KMS-11 (cell line): ENCODE results near the gene PDE4DIP.
"Not testable (repeated sequence)": the region's sequence is repeated elsewhere in the genome, so short reads cannot be mapped to it uniquely, and the experiment has no call there.

ENCODE experiments used
- H2AFZ ChIP-seq: fragments of 200-600 bp; sonication (generic); 2 replicates; pipeline ENCODE4 v1.6.1; 2016; ENCODE audit warnings: antibody characterized with exemption, mixed run types, low read depth
- H3K27ac ChIP-seq: fragments of 200-600 bp; sonication (generic); 2 replicates; pipeline ENCODE4 v1.6.1; 2016; ENCODE audit warnings: mild to moderate bottlenecking, mixed run types
- H3K27me3 ChIP-seq: fragments of 200-600 bp; sonication (generic); 2 replicates; pipeline ENCODE4 v1.6.1; 2017; ENCODE audit warnings: mild to moderate bottlenecking, low read depth, mixed run types, moderate library complexity; ENCODE audit not compliant: insufficient read depth
- H3K36me3 ChIP-seq: fragments of 200-600 bp; sonication (generic); 2 replicates; pipeline ENCODE4 v1.6.1; 2017; ENCODE audit warnings: mild to moderate bottlenecking, mixed run types; ENCODE audit not compliant: insufficient read depth
- H3K4me1 ChIP-seq: fragments of 200-600 bp; sonication (generic); 2 replicates; pipeline ENCODE4 v1.6.1; 2016; ENCODE audit warnings: mild to moderate bottlenecking, low read depth, mixed run types; ENCODE audit not compliant: poor library complexity, severe bottlenecking
- H3K4me2 ChIP-seq: fragments of 200-600 bp; sonication (generic); 2 replicates; pipeline ENCODE4 v1.7.0; 2016; ENCODE audit warnings: mild to moderate bottlenecking, mixed run types
- H3K4me3 ChIP-seq: fragments of 200-600 bp; sonication (generic); IDR thresholded peaks from 2 replicates; pipeline ENCODE4 v1.6.1; 2017; ENCODE audit warnings: low read depth, low read length, mixed read lengths; ENCODE audit not compliant: insufficient read depth
- H3K79me2 ChIP-seq: fragments of 200-600 bp; sonication (generic); 2 replicates; pipeline ENCODE4 v1.6.1; 2016; ENCODE audit warnings: low read depth, mixed run types; ENCODE audit not compliant: insufficient read depth
- H3K9ac ChIP-seq: fragments of 200-600 bp; sonication (generic); 2 replicates; pipeline ENCODE4 v1.6.1; 2016; ENCODE audit warnings: mild to moderate bottlenecking, mixed run types
- H4K20me1 ChIP-seq: fragments of 200-600 bp; sonication (generic); 2 replicates; pipeline ENCODE4 v1.6.1; 2016; ENCODE audit warnings: mild to moderate bottlenecking, mixed run types; ENCODE audit not compliant: insufficient read depth

PDE4DIP gene

DNA sequence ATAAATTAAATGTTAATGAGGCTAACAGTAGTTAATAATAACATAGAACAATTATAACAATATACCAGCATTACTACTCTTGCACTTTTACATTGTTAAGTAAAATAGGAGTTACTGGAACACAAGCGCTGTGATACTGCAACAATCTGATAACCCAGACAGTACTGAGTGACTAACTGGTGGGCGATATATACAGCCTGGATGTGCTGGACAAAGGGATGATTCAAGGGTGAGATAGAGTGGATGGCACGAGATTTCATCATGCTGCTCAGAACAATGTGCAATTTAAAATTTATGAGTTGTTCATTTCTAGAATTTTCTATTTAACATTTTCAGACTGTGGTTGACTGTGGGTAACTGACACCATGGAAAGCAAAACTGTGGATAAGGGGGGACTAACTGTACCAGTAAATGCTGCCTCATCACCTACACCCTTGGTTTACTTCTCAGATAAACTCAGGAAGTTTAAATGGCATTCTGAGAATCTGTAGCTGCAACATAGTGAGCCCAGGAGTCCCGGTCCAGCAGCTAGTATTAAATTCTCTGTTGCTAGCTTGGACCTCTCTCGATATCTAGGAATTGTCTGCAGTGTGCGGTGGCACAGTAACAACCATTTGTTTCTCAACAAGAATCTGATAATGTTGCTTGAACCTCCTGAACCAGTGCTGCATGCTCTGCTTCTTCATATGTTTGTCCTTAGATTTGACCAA, 24.9 kb downstream of the PDE4DIP start:
- not testable (repeated sequence) for H3K4me2 ChIP-seq, H3K36me3 ChIP-seq, H2AFZ ChIP-seq, H3K9ac ChIP-seq, H3K4me1 ChIP-seq, H3K27me3 ChIP-seq, H3K4me3 ChIP-seq, H4K20me1 ChIP-seq, H3K79me2 ChIP-seq, H3K27ac ChIP-seq

DNA sequence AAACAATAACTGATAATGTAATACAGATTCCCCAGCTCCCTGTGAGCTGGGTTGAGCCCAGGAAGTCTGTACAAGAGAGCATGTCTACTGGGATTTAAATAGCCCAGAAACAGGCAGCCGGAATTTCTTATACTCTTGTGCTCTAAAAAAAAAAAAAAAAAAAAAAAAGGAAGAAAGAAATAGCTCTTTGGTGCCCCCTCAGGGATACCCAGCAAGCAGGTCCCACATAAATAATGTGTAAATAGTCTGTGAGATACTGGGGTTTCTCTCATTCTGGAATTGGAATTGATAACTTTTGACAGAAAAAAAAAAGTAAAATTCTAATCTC, 25.4 kb downstream of the PDE4DIP start:
- H3K27me3 ChIP-seq, H2AFZ ChIP-seq, H3K9ac ChIP-seq, H3K27ac ChIP-seq, H3K4me1 ChIP-seq, H3K36me3 ChIP-seq, H3K79me2 ChIP-seq, H3K4me2 ChIP-seq, H4K20me1 ChIP-seq, H3K4me3 ChIP-seq: not testable (repeated sequence)

DNA sequence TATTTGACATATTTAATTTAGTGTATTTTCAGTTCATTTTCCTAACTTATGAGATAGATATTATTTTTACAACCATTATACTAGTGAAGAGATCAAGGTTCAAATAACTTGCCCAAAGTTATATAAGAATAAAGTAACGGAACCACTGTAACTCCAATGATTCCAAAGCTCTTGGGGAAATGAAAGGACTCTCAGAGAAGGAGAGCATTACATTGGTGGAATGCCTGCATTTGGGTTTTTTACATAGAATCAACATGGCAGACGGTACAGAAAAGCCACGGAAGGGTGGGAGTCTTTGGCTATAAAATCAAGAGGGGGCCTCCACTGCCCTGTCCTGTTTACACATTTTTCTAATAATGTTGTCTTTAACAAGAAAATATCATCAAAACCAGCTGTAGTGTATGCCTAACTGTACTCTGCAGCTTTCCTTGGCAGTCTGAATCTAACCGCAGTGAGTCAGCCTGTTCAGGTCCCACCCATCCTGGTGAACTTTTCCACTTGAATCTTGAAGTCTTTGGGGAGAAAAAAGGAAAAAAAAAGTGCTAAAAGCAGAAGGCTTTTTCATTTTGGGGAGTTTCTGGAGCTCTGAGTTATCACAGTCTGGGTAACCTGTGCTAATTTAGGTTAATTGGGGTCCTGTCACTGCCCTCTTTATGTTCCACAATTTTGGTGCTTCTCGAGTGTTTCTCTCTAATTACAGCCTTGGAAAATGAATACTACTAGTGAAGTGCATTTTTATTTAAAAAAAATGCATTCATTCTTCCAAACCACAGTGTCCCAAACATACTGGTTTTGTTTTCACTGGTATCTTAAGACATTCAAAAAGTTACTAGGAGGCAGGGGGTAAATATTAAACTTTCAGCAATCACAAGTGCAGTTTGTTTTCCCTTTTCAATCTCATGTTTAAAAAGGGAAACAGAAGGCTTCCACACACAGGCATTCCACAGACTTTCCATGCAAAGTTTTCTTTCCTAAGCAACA, 30.5 kb downstream of the PDE4DIP start:
- not testable (repeated sequence) for H3K4me1 ChIP-seq, H3K36me3 ChIP-seq, H3K27me3 ChIP-seq, H3K4me3 ChIP-seq, H3K27ac ChIP-seq, H3K4me2 ChIP-seq, H4K20me1 ChIP-seq, H3K9ac ChIP-seq, H3K79me2 ChIP-seq, H2AFZ ChIP-seq

DNA sequence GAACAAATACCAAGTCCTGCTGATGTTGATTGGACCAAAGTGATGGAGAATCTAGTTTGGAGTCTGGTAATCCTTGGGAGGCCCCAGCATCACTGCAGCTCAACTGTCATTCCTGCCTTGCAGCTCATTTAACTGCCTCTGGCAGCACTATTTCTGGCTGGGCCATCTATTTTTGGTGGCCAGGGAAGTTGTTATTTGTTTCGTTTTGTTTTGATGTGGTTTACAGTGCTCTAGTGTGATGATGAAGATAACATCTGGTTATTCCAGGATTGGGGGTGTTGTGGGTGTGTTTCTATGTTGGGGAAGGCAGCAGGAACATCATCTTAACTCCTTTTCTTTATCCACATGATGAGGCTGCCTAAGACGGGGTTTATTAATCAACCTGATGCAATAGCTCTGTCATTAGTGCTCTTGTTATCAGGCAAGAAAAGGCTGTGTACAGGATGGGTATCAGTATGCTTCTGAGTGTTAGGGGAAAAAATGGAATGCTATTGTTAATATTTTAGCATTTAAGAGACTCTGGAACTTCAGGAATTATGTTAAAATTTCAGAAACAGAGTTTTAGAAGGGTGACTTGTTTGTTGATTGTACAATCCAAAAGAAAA, 35.7 kb downstream of the PDE4DIP start:
- H4K20me1 ChIP-seq, H2AFZ ChIP-seq, H3K9ac ChIP-seq, H3K27me3 ChIP-seq, H3K27ac ChIP-seq, H3K4me1 ChIP-seq, H3K36me3 ChIP-seq, H3K79me2 ChIP-seq, H3K4me2 ChIP-seq, H3K4me3 ChIP-seq: not testable (repeated sequence)

DNA sequence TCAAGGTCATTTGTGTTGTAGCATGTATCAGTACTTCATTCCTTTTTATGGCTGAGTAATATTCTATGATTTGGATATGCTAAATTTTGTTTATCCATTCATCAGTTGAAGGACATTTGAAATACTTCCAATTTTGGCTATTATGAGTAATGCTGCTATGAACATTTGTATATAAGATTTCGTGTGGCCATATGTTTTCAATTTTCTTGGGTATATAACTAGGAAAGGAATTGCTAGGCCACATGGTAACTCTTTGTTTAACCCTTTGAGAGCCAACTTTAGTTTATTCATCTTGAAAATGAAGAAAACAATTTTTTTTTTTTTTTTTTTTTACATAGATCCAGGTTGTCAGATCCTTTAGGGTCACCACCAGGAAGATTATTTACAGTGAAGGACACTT, 37.0 kb downstream of the PDE4DIP start:
- H3K4me3 ChIP-seq, H3K27me3 ChIP-seq, H3K27ac ChIP-seq, H4K20me1 ChIP-seq, H3K4me1 ChIP-seq, H3K4me2 ChIP-seq, H3K9ac ChIP-seq, H2AFZ ChIP-seq, H3K36me3 ChIP-seq, H3K79me2 ChIP-seq: not testable (repeated sequence)

DNA sequence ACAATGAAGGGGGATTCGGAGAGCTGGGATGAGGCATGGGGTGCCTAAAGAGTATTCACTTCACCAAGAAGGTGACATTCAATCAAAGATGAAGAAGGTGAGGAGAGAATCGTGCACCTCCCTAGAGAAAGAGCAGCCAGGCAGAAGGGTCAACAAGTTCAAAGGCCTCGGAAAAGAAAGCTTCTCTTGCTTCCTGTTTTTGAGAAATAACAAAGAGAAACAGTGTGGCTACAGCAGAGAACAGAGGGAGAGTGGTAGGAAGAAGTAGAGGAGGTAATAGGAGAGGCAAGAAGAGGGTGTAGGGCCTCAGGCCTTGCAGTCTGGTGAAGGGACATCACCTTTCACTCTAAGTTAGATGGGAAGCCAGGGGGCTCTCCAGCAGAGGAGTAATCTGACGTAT, 41.0 kb downstream of the PDE4DIP start:
- not testable (repeated sequence) for H3K4me2 ChIP-seq, H3K79me2 ChIP-seq, H3K36me3 ChIP-seq, H3K4me1 ChIP-seq, H2AFZ ChIP-seq, H4K20me1 ChIP-seq, H3K9ac ChIP-seq, H3K4me3 ChIP-seq, H3K27ac ChIP-seq, H3K27me3 ChIP-seq

DNA sequence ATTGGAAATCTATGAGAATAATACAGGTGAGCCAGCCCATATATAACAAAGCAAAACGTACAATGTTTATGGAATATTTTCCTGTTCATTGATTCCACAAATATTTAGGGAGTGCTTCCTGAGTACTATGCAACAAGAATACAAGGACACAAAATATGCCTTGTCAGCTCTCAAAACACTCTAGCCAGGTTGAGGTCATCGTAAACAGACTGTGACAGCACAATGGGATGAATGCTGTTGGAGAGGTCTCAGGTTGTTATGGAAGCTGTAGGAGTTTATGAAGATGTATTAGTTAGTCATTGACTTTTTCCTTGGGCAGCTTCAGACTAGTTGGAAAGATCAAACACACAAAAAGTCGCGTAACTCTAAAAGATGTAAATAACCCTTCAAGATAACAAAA, 42.1 kb downstream of the PDE4DIP start:
- not testable (repeated sequence) for H3K4me2 ChIP-seq

DNA sequence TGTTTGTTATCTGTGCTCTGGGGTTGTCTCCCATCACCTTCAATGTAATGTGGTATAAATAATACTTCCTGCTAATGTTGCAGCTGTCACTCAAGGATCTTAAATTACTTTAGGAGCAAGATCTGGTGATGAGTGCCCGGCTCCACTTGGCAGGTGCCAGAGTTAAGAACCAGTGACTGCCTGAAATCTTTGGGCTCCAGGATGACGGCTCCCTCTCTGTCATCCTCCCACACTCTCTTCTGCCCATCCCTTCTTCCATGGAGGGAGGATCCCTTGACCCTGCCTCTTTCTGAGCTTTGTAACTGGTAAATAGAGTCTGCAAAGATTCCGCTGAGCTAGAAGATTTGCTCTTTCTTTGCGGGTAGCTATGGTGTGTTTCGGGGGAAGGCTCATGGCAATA, 44.4 kb downstream of the PDE4DIP start:
- not testable (repeated sequence) for H3K9ac ChIP-seq, H3K4me3 ChIP-seq, H3K4me1 ChIP-seq, H3K79me2 ChIP-seq, H4K20me1 ChIP-seq, H3K27ac ChIP-seq, H3K36me3 ChIP-seq, H3K27me3 ChIP-seq, H2AFZ ChIP-seq, H3K4me2 ChIP-seq

More for the DNA sequence above, 42.1 kb downstream of the PDE4DIP start:
- H2AFZ ChIP-seq, H3K36me3 ChIP-seq, H4K20me1 ChIP-seq, H3K9ac ChIP-seq, H3K27ac ChIP-seq, H3K79me2 ChIP-seq, H3K4me1 ChIP-seq, H3K4me3 ChIP-seq, H3K27me3 ChIP-seq: not testable (repeated sequence)

DNA sequence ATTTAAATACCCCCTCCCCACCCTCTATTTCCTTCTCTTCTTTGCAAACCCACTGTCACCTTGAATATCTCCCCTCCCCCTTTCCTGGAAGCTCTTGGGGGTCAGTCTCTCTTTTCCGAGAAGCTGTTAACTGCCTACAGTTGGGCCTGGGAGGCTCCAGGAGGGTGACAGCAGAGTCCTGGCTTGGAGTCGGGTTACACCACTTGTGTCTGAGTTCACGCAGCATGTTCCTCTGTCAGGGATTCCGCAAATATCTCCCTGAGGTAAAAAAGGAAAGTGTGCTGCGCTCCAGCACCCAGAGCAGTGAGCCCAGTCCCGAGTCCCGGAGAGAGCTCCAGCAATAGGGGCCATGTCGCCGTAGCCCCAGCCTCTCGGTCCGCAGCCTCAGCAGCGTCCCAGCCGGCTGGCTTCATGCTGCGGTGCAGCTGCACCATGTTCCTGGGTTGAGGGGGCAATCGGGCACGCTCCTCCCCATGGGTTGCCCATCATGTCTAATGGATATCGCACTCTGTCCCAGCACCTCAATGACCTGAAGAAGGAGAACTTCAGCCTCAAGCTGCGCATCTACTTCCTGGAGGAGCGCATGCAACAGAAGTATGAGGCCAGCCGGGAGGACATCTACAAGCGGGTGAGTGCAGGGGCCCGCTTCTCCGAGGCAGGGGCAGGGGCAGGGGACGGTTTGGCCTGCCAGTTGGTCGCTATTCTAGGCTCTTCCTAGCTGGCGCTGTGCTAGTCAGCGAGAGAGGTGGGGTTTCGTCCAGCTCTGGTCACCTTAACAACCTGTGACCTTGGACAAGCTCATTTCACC, 45.2 kb downstream of the PDE4DIP start:
- not testable (repeated sequence) for H3K4me2 ChIP-seq, H3K4me1 ChIP-seq, H4K20me1 ChIP-seq, H3K4me3 ChIP-seq, H3K27ac ChIP-seq, H2AFZ ChIP-seq, H3K79me2 ChIP-seq, H3K36me3 ChIP-seq, H3K27me3 ChIP-seq, H3K9ac ChIP-seq
